Neuronal stem cell (in vitro differentiated cells): ENCODE results near the gene ASCC1.

Source experiments
- DNase-seq: peaks from one replicate; pipeline ENCODE4 v3.0.0-alpha.2; 2013; ENCODE audit warnings: low spot score
- H2AFZ ChIP-seq: one replicate; pipeline ENCODE4 v1.6.1; 2013; ENCODE audit warnings: mild to moderate bottlenecking, low read length, inconsistent platforms
- H2AK5ac ChIP-seq: 2 replicates; pipeline ENCODE4 v1.6.1; 2013; ENCODE audit warnings: low read depth, mild to moderate bottlenecking, inconsistent platforms, low read length, moderate library complexity, mixed read lengths
- H2BK120ac ChIP-seq: 2 replicates; pipeline ENCODE4 v1.6.1; 2013; ENCODE audit warnings: low read depth, mild to moderate bottlenecking, inconsistent platforms, low read length, moderate library complexity, mixed read lengths
- H2BK12ac ChIP-seq: one replicate; pipeline ENCODE4 v1.6.1; 2013; ENCODE audit warnings: low read length, inconsistent platforms
- H2BK15ac ChIP-seq: 2 replicates; pipeline ENCODE4 v1.6.1; 2013; ENCODE audit warnings: mild to moderate bottlenecking, low read length, inconsistent platforms, mixed read lengths
- H2BK5ac ChIP-seq: one replicate; pipeline ENCODE4 v1.6.1; 2013; ENCODE audit warnings: inconsistent platforms, mild to moderate bottlenecking, low read length, moderate library complexity
- H3K14ac ChIP-seq: one replicate; pipeline ENCODE4 v1.6.1; 2013; ENCODE audit warnings: low read length, inconsistent platforms
- H3K18ac ChIP-seq: 2 replicates; pipeline ENCODE4 v1.6.1; 2013; ENCODE audit warnings: low read length, inconsistent platforms
- H3K23ac ChIP-seq: 2 replicates; pipeline ENCODE4 v1.6.1; 2013; ENCODE audit warnings: low read depth, mild to moderate bottlenecking, mixed read lengths, low read length, inconsistent platforms; ENCODE audit not compliant: poor library complexity
- H3K27ac ChIP-seq: replicated peaks from 3 replicates; pipeline ENCODE4 v1.5.1; 2013; ENCODE audit warnings: low read length, inconsistent platforms
- H3K27me3 ChIP-seq, 3 experiments: 2 replicates each; pipeline ENCODE4 v1.6.1; 2013; ENCODE audit warnings: low read length in 3 of 3, mild to moderate bottlenecking in 2 of 3, inconsistent platforms in 1 of 3, low read depth in 1 of 3, mixed read lengths in 1 of 3, moderate library complexity in 1 of 3; ENCODE audit not compliant: control insufficient read depth in 3 of 3, insufficient read depth in 3 of 3
- H3K36me3 ChIP-seq, 2 donors: replicated peaks in 1 of 2; 2 replicates each; pipeline ENCODE4 v1.6.1; 2013; ENCODE audit warnings: low read length in 2 of 2; ENCODE audit not compliant: control insufficient read depth in 2 of 2, insufficient read depth in 2 of 2
- H3K4ac ChIP-seq: 2 replicates; pipeline ENCODE4 v1.6.1; 2013; ENCODE audit warnings: inconsistent platforms, mild to moderate bottlenecking, low read length, moderate library complexity
- H3K4me1 ChIP-seq, 2 donors: 1 replicate in 1 of 2; 2 replicates in 1 of 2; pipeline ENCODE4 v1.6.1; 2013; ENCODE audit warnings: low read length in 2 of 2, low read depth in 1 of 2; ENCODE audit not compliant: control insufficient read depth in 2 of 2, insufficient read depth in 1 of 2
- H3K4me2 ChIP-seq: one replicate; pipeline ENCODE4 v1.6.1; 2013; ENCODE audit warnings: mild to moderate bottlenecking, low read length, inconsistent platforms; ENCODE audit not compliant: insufficient read depth, poor library complexity, severe bottlenecking
- H3K4me3 ChIP-seq, 2 donors: 2 replicates each; pipeline ENCODE4 v1.5.1; 2013; ENCODE audit warnings: low read length in 2 of 2, mild to moderate bottlenecking in 2 of 2, inconsistent platforms in 1 of 2, moderate library complexity in 1 of 2
- H3K79me1 ChIP-seq: one replicate; pipeline ENCODE4 v1.6.1; 2013; ENCODE audit warnings: low read depth, mild to moderate bottlenecking, inconsistent platforms, low read length, moderate library complexity
- H3K9ac ChIP-seq: one replicate; pipeline ENCODE4 v1.6.1; 2013; ENCODE audit warnings: mild to moderate bottlenecking, low read depth, low read length, inconsistent platforms; ENCODE audit not compliant: poor library complexity
- H3K9me3 ChIP-seq, 2 donors: replicated peaks in 1 of 2; 2 replicates each; pipeline versions ENCODE3 to v1.6.1; 2013; ENCODE audit warnings: low read length in 2 of 2, mild to moderate bottlenecking in 2 of 2, inconsistent platforms in 1 of 2, low read depth in 1 of 2, mixed read lengths in 1 of 2, moderate library complexity in 1 of 2; ENCODE audit not compliant: control insufficient read depth in 2 of 2, insufficient read depth in 1 of 2
- H4K8ac ChIP-seq: one replicate; pipeline ENCODE4 v1.6.1; 2013; ENCODE audit warnings: low read depth, mild to moderate bottlenecking, inconsistent platforms, low read length, moderate library complexity
- H4K91ac ChIP-seq: one replicate; pipeline ENCODE4 v1.6.1; 2013; ENCODE audit warnings: low read length, low read depth, mild to moderate bottlenecking, inconsistent platforms; ENCODE audit not compliant: poor library complexity
- WGBS, 2 donors: extraction: QIAGEN DNeasy Blood & Tissue Kit; methylation state at CpG; one replicate each; pipeline ENCODE4 v1.1.7; 2013; ENCODE audit warnings: missing lambda C conversion rate in 2 of 2, mixed read lengths in 1 of 2; ENCODE audit not compliant: insufficient read length in 2 of 2, insufficient replicate concordance in 1 of 2; ENCODE audit errors: extremely low coverage in 2 of 2; 5-methylcytosine and 5-hydroxymethylcytosine counted together

Gene ASCC1

GRCh38 chr10:72243822-72244437 is 27.9 kb upstream of the ASCC1 start:
- Histone ChIP-seq H3K27me3 (no peaks in the 10 kb centered on the region), H3K36me3 (no peaks in the 10 kb centered on the region), H2AFZ (no peak overlapping the region), H3K4me3 (no peak overlapping the region), H2BK120ac (no peak overlapping the region), H3K18ac (no peak overlapping the region), H3K4me2 (no peak overlapping the region), H2BK5ac (no peak overlapping the region), H3K4ac (no peak overlapping the region), H3K23ac (no peak overlapping the region), H4K91ac (no peak overlapping the region), H3K4me1 (peaks cover 14 to 16% of the 10 kb centered on the region in 2 donors), H2BK12ac (no peak overlapping the region), H3K9ac (no peak overlapping the region), H2AK5ac (peak overlapping the region; percentile 85), H3K14ac (no peak overlapping the region), H4K8ac (no peak overlapping the region), H3K9me3 (no peaks in the 10 kb centered on the region), H3K79me1 (no peaks in the 10 kb centered on the region), H2BK15ac (no peak overlapping the region), H3K27ac (no peak overlapping the region)
- WGBS, 2 donors: no CpG with 5 or more reads among the region's 11 CpGs
- DNase-seq: no peak

DNA sequence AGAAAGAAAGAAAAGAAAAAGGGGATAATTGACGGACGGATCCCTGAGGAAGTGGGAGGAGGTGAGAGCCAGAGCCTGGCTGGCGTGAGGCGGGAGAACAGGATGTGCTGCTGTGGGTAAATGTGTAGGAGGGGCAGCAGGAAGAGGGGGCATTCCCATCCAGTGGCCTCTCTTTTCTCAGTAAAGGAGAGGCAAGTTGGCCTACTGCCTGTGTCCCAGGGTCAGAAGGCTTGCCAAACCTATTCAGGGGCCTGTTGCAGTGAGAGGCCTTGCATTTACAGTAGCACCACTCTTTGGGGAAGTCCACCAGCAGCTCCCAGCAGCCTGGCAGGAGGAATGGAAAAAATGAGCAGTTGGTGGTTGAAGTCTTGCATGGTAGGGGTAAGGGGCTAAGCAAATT is 26.6 kb upstream of the ASCC1 start:
- H3K23ac ChIP-seq: no peak overlapping the region
- H2AK5ac ChIP-seq: no peak overlapping the region
- no peaks in the 10 kb centered on the region for H3K79me1 ChIP-seq
- no CpG with 5 or more reads among the region's 4 CpGs for WGBS, 2 donors
- no peak overlapping the region for H2BK15ac ChIP-seq
- H2AFZ ChIP-seq: peak overlapping the region; percentile 56
- H3K4me2 ChIP-seq: no peak overlapping the region
- peak overlapping the region; percentile 64 for H3K9ac ChIP-seq
- H3K14ac ChIP-seq: no peak overlapping the region
- no peak overlapping the region for H2BK120ac ChIP-seq
- H3K9me3 ChIP-seq: no peaks in the 10 kb centered on the region
- H3K36me3 ChIP-seq: no peaks in the 10 kb centered on the region
- peaks cover 2 to 5% of the 10 kb centered on the region in 2 donors for H3K4me1 ChIP-seq
- no peak overlapping the region for H4K8ac ChIP-seq
- H4K91ac ChIP-seq: no peak overlapping the region
- H3K18ac ChIP-seq: peak overlapping the region; percentile 20
- H3K27me3 ChIP-seq: no peaks in the 10 kb centered on the region
- H3K4me3 ChIP-seq: no peak overlapping the region
- no peak overlapping the region for H2BK12ac ChIP-seq
- no peak for DNase-seq
- no peak overlapping the region for H2BK5ac ChIP-seq
- no peak overlapping the region for H3K27ac ChIP-seq
- H3K4ac ChIP-seq: no peak overlapping the region

DNA sequence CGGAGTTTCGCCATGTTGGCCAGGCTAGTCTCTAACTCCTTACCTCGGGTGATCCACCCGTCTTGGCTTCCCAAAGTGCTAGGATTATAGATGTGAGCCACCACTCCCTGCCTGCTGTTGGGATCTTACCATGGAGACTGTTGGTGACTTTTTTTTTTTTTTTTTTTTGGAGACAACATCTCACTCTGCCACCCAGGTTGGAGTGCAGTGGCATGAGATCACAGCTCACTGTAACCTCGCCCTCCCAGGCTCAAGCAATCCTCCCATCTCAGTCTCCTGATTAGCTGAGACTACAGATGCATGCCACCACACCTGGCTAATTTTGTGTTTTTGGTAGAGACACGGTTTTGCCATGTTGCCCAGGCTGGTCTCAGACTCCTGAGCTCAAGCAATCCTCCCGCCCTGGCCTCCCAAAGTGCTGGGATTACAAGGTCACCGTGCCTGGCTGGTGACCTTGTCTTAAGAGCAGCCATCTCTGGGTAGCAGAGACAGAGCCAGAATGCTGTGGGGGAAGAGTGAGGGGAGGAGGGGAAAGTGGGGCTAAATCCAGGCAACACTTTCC is 25.7 kb upstream of the ASCC1 start:
- Histone ChIP-seq H3K14ac (no peak overlapping the region), H2BK120ac (no peak overlapping the region), H2BK5ac (no peak overlapping the region), H2BK12ac (no peak overlapping the region), H3K4ac (no peak overlapping the region), H3K4me2 (no peak overlapping the region), H3K27ac (no peak overlapping the region), H4K8ac (no peak overlapping the region), H2AK5ac (no peak overlapping the region), H3K4me3 (no peak overlapping the region), H3K18ac (no peak overlapping the region), H3K27me3 (no peaks in the 10 kb centered on the region), H3K4me1 (peaks cover 2 to 5% of the 10 kb centered on the region in 2 donors), H3K36me3 (peaks cover 0 to 2% of the 10 kb centered on the region in 2 donors), H2AFZ (no peak overlapping the region), H3K9ac (no peak overlapping the region), H4K91ac (no peak overlapping the region), H3K9me3 (no peaks in the 10 kb centered on the region), H3K23ac (no peak overlapping the region), H3K79me1 (no peaks in the 10 kb centered on the region), H2BK15ac (no peak overlapping the region)
- WGBS, 2 donors: no CpG with 5 or more reads among the region's 8 CpGs
- no peak for DNase-seq

DNA sequence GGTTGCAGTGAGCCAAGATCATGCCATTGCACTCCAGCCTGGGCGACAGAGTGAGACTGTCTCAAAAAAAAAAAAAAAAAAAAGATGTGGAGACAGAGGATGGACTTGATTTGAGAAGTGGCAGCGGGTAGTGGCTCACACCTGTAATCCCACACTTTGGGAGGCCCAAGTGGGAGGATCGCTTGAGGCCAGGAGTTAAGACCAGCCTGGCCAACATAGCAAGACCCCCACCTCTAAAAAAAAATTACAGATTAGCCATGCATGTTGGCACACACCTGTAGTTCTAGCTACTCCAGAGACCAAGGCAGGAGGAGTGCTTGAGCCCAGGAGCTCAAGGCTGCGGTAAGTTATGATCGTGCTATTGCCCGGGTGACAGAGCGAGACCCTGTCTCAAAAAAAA is 24.3 kb upstream of the ASCC1 start:
- no peak overlapping the region for H3K14ac ChIP-seq
- no peak overlapping the region for H4K91ac ChIP-seq
- H3K36me3 ChIP-seq: peaks cover 4 to 15% of the 10 kb centered on the region in 2 donors
- H3K23ac ChIP-seq: no peak overlapping the region
- H3K18ac ChIP-seq: no peak overlapping the region
- H2BK5ac ChIP-seq: no peak overlapping the region
- no peak overlapping the region for H3K9ac ChIP-seq
- H2BK12ac ChIP-seq: no peak overlapping the region
- no peak overlapping the region for H3K4me3 ChIP-seq
- H3K79me1 ChIP-seq: no peaks in the 10 kb centered on the region
- H2BK120ac ChIP-seq: no peak overlapping the region
- no peaks in the 10 kb centered on the region for H3K27me3 ChIP-seq
- no CpG with 5 or more reads among the region's 7 CpGs for WGBS, 2 donors
- H4K8ac ChIP-seq: no peak overlapping the region
- DNase-seq: no peak
- no peak overlapping the region for H3K4me2 ChIP-seq
- H2BK15ac ChIP-seq: no peak overlapping the region
- no peaks in the 10 kb centered on the region for H3K9me3 ChIP-seq
- no peak overlapping the region for H2AK5ac ChIP-seq
- peaks cover 2% of the 10 kb centered on the region in 2 donors for H3K4me1 ChIP-seq
- no peak overlapping the region for H3K4ac ChIP-seq
- H2AFZ ChIP-seq: no peak overlapping the region
- H3K27ac ChIP-seq: no peak overlapping the region
